HG02885 (cell line): ENCODE results near the gene DBP.
"Not testable (repeated sequence)": the region's sequence is repeated elsewhere in the genome, so short reads cannot be mapped to it uniquely, and the experiment has no call there.

Source experiments
- ATAC-seq: cut with Tn5 transposase; IDR thresholded peaks from one replicate; pipeline ENCODE4 v1.9.1; 2021; ENCODE audit warnings: mild to moderate bottlenecking; ENCODE audit not compliant: unreplicated experiment, poor library complexity

Gene DBP

DNA sequence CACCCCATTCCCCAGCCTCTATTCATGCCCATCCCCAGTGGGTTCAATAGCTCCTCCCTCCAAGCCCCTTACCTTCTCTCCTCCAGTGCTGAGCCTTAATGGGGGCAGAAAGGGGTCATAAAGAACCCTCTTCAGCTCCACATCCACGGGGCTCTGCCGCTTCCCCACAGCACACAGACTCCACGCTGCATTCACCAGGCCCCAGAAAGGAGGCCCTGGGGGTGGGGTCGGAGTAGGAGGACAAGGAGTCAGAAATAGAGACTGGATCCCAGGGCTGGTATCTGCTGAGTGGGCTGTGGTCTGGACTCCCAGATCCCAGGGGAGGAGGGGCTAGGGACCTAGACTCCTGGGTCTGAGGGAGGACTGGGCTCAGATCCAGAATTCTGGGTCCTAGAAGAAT lies 7.2 kb upstream of the DBP start:
- no peak for ATAC-seq

DNA sequence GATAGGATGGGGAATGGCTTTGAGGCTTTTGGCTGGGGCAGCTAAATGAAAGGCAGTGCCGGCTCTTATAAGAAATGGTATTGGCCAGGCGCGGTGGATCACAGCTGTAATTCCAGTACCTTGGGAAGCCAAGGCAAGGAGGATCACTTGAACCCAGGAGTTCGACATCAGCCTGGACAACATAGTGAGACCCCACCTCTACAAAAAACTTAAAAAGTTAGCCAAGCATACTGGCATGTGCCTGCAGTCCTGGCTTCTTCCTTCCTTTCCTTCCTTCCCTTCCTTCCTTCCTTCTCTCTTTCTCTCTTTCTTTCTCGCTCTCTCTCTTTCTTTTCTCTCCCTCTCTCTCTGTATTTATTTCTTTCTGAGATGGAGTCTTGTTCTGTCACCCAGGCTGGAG lies 5.7 kb upstream of the DBP start:
- no peak for ATAC-seq

DNA sequence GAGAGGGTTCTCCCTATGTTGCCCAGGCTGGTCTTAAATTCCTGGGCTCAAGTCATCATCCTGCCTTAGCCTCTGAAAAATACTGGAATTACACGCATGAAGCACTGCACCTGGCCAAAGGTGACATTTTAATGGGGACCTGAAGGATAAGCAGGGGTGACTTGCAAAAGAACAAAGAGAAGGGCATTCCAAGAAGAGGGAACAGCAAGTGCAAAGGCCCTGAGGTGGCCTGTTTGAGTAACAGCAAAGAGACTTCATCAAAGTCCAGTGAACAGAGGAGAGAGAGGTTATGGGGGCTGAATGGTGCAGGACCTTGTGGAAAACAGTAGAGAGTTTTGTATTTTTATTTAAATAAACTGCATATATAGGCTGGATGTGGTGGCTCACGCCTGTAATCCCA lies 4.7 kb upstream of the DBP start:
- no peak for ATAC-seq

DNA sequence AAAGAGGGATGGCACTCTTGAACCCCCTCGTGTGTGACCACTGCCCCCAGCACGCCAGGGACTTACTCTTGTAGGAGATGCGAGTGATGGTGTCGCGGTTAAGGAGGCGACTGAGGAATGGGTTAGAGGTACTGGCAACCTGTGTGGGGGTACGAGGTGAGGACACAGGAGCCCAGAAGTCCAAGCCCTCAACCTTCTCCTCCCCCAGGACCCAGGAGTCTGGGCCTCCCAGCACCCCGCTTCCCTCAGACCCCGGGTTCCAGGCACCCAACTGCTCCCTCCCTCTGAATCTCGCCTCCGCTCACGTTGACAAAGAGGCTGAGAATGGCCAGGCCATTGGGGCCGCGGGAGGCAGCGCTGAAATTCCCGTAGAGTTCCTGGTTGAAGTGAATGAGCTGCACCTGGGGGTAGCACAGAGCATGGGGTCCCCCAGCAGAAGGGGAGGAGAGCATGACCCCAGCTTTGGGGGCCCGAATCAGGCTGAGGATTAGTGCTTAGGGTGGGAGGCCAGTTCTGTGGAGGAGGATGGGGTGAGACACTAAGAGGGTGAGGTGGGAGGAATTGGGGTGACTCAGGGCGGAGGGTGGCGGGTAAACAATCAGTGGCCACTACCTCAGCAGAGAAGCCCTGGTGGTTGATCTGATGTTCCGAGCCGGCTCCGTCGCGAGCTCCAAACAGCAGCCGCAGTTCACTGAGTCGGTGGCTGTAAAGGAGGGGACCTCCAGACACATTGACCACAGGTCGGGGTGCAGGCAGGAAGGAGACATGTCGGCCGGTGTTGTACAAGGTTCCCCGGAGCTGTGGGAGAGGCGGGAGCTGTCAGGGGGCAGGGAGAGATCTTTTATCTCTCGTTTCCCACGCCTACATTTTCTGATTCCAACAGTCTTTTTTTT lies 2.5 kb upstream of the DBP start:
- no peak for ATAC-seq

DNA sequence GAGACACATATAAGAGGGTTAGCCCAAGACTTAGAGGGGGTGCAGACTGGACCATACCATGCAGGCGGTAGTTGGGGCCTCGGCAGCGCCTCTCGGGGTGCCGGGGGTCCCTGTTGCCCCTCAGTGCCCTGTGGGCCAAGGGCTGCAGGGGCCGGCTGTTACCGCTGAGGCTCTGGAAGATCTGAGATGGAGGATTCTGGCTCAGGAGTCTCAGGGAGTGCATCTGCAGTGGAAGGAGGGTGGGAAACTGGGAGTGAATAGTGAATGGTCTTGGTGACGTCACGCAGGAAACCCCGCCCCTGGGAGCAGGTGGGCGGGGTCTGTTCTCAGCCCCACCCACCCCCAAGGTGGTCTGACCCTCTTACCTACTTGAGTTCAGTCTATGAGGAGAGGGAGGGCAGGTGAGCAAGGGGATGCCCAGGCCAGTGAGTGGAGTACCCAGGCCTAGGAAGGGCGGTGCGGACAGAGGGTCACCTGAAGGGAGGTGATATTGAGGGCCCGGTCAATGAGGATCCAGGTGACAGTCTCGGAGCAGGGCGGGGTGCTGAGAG lies 1.7 kb upstream of the DBP start:
- no peak for ATAC-seq

DNA sequence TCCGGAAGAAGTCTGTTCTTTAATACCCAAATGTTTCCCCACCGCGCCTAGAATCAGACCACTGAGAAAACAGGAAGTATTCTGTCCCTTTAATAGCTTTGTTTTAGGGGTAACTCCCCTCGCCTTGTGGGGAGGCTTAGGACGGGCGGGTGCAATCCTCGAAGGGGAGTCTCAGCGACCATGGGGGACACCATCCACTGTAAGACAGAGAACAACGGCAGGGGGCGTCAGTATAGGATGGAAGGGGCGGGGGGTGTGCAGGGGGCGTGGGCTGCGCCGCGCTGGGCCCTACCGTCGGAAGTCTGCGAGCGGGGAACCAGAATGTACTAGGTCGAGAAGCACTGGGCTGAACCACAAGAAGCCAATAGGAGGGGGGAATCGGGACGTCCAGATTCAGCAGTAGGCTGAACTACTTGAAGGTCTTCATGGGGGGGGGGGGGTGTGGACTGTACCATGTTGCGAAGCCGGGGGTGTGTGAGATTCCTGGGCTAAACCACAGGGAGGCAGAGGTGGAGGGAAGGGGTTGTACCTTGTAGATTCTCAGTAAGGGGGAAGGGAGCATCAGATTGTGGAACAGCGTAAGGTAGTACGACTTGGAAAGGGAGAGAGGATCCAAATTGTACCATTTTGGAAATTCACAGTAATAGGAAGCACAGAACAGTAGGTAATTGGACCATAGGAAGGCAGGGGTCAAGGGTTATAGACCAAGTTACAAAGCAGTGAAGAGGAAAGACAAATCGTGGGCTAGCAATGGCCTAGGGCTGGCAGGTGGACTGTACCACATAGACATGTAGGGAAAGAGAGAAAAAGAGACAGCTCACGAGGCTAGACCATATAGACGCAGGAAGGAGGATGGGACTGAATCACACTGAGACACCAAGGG lies 1.0 kb upstream of the DBP start:
- peak; percentile 15 for ATAC-seq

DNA sequence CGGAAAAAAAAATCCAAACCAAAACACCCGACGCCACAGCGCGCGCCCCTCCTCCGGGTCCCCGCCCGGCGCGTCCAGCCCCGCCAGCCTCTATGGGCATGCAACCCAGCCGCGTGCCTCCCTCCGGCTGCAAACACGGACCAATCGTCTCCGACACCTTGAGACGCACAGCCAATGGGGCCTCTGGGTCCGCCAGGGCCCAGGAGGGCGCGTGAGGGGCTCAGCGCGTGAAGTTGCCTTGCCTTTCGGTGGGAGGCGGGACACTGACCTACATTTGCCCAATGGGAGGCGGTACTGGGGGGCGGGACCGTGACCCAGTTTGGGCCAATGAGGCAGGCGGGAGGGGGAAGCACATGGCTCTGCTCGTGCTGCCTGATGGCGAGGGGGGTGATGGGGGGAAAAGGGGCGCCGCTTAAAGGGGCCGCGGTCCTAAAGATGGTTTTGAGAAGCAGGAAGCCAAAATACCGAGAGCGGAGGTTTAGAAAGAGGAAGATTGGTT lies 319 bp upstream of the DBP start:
- peak; percentile 77 for ATAC-seq

DNA sequence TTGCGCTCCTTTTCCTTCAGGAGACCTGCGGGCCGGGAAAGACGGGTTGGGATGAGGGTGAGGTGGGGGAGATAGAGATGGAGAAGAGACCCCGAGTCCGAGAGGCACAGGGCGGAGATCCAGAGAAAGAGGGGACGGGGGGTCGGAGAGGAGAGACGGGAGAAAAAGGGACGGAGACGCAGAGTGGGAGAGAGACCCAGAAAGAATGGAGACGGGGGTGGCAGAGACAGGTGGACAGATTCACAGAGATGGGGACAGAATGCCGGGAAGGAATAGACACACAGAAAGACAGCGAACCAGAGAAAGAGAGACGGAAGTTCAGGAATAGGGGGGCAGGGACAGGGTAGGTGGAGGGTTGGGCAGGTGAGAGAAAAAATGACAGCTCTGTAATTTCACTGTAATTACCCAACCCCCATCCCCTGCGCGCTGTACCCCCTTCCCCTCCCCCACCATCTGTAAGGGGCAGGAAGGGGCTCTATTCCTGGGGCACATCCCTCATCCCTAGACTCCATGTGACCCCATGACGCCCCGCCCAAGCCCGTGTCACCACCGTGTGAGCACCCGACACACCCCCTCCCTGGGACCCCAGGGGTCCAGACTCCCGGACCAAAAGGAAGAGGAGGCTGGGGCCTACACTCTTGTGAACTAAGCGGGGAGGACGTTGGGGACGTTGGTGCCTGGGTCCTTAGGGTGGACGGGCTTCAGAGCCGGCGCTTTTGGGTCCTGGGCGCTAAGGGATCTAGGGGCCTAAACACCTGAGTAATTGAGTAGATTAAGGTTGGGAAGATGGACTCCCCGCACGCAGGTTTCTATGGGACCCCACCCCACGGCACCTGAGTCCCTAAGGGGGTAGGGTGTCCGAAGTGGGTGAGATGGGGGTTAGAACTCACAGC lies 967 bp downstream of the DBP start:
- no peak for ATAC-seq

DNA sequence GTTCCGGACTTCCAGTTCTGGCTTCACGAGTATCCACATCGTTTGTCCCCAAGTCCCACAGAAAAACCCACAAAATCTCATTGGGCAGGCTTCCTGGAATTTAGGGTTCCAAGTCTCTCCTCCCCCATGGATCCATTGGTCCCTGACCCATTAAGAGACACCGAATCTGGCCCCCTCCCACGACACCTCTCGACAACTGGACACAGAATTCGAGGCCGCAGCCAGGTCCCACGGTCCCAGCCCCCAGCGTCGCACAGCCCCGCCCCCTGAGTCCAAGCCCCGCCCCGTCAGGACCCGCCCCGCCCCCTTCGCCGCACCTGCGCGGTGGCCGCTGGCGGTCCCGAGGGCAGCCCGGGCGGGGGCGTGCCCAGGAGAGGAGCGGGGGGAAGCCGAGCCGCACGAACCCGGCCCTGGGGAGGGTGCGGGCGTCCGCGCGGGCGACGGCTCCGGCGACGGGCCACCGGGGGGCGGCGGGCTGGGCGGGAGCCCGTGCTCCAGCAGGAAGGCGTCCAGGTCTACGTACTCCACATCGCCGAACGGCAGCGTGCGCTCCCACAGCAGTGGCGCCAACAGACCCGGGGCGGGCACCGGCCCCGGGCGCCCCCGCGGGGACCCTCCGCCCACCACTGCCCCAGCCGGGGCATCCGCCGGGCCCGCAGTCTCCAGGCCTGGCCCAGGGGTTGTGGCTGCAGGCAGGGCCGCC lies 1.8 kb downstream of the DBP start:
- ATAC-seq: no peak

DNA sequence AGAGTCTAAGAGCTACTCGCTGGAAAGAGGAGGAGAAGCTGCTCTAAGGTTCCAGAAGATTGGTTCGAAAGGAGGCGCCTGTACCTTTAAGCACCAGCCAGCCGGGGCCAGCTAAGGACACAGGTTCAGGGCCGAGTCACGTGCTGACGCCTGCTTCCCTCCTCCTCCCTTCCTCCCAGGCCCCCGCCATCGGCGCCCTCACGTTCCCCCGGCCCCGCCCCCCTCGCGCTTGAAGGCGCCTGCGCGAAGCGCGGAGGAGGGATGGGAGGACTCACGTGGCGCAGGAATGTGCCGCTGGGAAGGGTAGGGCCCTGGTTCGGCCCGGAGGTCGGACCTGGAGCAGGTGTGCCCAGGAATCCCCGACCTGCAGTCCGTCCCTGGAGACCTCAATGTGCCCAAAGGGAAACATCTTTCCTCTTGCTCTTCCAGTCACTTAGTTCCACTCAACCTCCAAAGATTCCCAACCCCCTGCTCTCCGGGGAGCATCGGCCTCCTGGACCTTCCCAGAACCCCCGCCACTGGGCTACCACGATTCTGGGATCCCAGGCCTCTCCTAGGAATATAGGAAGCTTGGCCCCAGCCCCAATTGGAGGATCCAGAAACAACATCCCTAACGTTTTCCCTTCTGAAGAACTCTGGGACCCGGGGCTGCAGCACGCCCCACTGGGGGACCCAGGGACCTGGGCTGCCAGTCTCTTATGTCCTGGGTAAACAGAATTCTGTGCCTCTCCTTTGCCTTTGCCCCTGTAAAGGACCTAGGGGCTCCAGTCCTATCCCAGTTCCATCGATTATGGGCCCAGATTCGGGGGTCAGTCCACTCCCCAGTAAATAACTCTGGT lies 2.5 kb downstream of the DBP start:
- ATAC-seq: peak; percentile 42

DNA sequence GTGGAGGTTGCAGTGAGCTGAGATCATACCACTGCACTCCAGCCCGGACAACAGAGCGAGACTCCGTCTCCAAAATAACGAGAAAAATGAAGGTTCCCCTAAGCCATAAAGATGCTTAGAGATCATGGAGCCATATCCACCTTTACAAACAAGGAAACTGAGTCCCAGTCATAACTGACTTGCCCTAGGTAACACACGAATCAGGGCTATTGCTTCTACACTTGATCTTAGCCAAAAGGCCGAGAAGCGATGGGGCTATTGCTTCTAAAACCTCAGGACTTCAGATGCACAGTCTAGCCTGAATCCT lies 3.2 kb downstream of the DBP start:
- ATAC-seq: no peak

DNA sequence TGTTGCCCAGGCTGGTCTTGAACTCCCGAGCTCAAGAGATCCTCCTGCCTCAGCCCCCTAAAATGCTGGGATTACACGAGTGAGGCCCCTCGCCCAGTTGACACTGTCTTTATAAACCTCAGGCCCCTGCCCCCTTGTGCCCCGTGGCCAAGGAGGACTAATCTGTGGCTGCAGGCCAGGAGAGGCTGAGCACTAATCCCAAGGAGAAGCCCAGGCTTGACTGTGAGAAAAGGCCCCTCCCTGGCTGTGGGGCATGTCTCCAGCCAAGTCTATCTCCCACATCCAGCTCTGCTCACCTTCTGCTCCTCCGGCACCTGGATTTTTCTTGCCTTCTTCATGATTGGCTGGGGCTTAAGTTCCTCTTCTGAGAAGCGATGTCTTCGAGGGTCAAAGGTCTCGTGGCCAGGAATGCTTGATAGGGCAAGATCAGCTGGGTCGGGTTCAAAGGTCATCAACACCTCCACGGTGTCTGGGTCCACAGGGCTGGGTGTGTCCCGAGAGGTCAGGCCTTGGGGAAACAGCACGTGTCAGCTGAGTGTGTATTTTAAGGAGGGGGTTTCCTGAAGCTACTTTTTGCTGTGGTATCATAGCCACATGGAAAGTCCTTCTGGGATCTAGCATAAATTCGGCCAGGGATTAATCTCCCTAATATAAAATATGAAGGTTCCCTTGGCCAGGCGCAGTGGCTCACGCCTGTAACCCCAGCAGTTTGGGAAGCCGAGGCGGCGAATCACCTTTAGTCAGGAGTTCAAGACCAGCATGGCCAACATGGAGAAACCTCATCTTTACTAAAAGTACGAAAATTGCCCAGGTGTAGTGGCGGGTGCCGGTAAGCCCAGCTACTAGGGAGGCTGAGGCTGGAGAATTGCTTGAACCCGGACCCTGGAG lies 3.8 kb downstream of the DBP start:
- no peak for ATAC-seq

DNA sequence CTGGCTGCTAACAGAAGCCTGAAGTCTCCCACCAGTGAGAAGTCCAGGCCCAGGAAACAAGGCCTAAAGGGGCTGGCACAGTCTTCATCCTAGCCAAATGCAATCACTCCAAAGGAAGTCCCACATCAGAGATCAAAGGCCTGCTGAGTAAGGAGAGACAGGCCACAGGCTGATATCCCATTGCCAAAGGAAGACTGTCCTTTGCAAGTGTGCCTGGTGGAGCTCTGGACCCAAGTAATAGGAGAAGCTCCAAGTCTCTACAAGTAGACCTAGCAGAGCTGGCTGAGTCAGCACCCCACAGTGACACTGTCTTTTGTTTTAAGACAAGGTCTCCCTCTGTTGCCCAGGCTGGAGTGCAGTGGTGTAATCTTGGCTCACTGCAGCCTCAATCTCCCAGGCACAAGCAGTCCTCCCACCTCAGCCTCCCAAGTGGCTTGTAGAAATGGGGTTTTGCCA lies 4.5 kb downstream of the DBP start:
- ATAC-seq: no peak

DNA sequence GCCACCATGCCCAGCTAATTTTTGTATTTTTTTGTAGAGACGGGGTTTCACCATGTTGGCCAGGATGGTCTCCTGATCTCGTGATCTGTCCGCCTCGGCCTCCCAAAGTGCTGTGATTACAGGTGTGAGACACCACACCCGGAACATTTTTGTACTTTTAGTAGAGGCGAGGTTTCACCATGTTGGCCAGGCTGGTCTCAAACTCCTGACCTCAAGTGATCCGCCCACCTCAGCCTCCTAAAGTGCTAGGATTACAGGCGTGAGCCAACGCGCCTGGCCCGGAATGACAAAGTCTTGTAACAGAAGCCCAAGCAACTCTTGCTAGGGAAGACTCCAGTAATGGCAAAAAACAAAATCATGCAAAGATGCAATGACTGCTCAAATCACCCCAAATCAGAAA lies 4.9 kb downstream of the DBP start:
- ATAC-seq: not testable (repeated sequence)

DNA sequence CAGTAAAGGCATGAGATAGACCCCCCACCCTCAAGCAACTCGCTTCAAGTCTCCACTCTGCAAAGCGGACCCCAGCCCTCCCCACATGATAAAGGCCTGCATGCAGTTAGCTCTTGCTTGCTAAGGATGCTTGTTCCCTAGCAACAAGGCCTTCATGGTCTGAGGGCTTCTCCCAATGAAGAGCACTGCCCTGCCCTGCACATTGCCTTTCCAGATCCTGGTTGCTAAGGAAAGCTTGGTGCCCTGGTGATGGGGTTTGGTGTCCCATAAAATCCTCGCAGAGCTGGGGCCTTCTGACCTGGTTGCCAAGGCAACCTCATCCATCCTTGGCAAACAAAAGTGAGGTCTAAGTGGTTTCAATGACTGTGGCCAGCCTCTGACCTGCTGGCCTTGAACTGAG lies 6.0 kb downstream of the DBP start:
- no peak for ATAC-seq

DNA sequence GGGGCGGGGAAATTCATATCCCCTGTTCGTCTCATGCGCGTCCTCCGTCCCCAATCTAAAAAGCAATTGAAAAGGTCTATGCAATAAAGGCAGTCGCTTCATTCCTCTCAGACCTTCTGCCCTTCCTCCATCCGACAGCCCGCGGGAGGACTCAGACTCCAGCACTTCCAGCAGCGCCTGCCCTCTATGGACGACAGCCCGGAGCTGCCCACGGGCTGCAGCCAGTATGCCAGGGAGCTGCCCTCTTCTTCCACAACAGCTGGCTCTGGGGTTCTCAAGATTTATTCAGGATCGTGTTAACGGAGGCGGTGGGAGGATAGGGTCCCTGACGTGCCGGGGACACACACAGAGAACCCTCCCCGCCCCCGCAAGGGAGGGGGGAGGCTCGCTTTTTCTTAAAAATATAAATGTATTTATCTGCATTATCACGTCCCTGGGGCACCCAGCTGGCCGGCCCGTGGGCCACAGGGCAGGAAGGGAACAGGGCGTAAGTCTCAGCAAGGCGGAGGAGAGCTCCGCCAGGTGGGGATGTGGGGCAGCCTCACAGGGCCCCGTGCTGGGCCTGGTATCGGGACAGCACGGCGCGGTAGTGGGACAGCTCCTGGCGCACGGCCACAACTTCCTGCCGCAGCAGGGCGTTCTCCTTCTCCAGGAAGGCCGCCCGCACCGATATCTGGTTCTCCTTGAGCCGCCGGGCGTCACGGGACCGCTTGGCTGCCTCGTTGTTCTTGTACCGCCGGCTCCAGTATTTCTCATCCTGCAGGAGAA lies 6.7 kb downstream of the DBP start:
- no peak for ATAC-seq
